Measurements from ENCODE around the gene UBE2L6. TPM values are rescaled to one million over a fixed set of nuclear protein-coding genes. Genes with fewer than 3 reads are reported as not detected.

UBE2L6 gene
- total and polyA plus RNA-seq, 2 donors (not counting 1 experiment from before 2014, with no cell fraction given), result 63.5 to 70.7 TPM

- intact Hi-C loops (cut with micrococcal nuclease), result no loop called here
- Histone ChIP-seq H2AFZ (ENCODE audit: insufficient read depth, low read depth, low read length, poor library complexity, severe bottlenecking) (no peak overlapping the region), H4K20me1 (ENCODE audit: control insufficient read depth, insufficient read depth, low read length, poor library complexity, severe bottlenecking) (no peaks in the 10 kb centered on the region), H3K27me3 (replicated peaks in 1 of 4; ENCODE audit: control extremely low read depth in 1 of 4, control insufficient read depth in 3 of 4, insufficient read depth in 4 of 4, low read length in 3 of 4) (peaks cover 0 to 13% (median 6%) of the 10 kb centered on the region in 4 experiments), H3K9me3 (ENCODE audit: control extremely low read depth in 1 of 3, control insufficient read depth in 2 of 3, insufficient read depth in 1 of 3, low read length in 2 of 3) (no peaks in the 10 kb centered on the region), H3K4me1 (ENCODE audit: control insufficient read depth in 2 of 2, insufficient read depth in 2 of 2, low read length in 2 of 2) (peaks cover 0 to 3% of the 10 kb centered on the region in 2 donors), H3K4me3 (ENCODE audit: control extremely low read depth in 1 of 5, extremely low read depth in 1 of 5, insufficient read depth in 1 of 5, low read depth in 2 of 5, low read length in 4 of 5) (no peak overlapping the region), H3K4me2 (replicated peaks; ENCODE audit: low read depth, low read length, poor library complexity, severe bottlenecking) (no peak overlapping the region), H3K79me2 (ENCODE audit: control insufficient read depth, insufficient read depth, low read length) (no peaks in the 10 kb centered on the region), H3K36me3 (replicated peaks in 1 of 2; ENCODE audit: control extremely low read depth in 1 of 2, control insufficient read depth in 1 of 2, extremely low read depth in 1 of 2, insufficient read depth in 2 of 2, low read length in 1 of 2) (no peaks in the 10 kb centered on the region), H3K27ac (ENCODE audit: low read length in 2 of 2) (no peak overlapping the region), H3K9ac (ENCODE audit: low read length) (no peak overlapping the region)
- ChIA-PET CTCF (no interaction called here), POLR2A (no interaction called here)
- peaks cover 2% of the 10 kb centered on the region for H3K4me1 Mint-ChIP-seq
- H3K27ac Mint-ChIP-seq, result no peak overlapping the region
- no peak overlapping the region for H3K4me3 Mint-ChIP-seq
- ATAC-seq (ENCODE audit: low read depth) (no peak), DNase-seq (no peak)
- WGBS (ENCODE audit: insufficient coverage), result 80% methylated on average over 1 of the region's 2 CpGs
- no peak for TF ChIP-seq CTCF (IDR thresholded peaks at IDR 0.05)
- TF ChIP-seq EZH2 (IDR thresholded peaks at IDR 0.05; ENCODE audit: borderline replicate concordance, insufficient read depth, low read depth, low read length, poor library complexity, severe bottlenecking), result no peak
- H3K27me3 Mint-ChIP-seq, result peaks cover 45% of the 10 kb centered on the region
- H3K9me3 Mint-ChIP-seq (ENCODE audit: insufficient read depth), result no peaks in the 10 kb centered on the region
Observed at GRCh38 chr11:57599381-57599780, 31.9 kb upstream of the UBE2L6 start.

- Histone ChIP-seq H2AFZ (ENCODE audit: insufficient read depth, low read depth, low read length, poor library complexity, severe bottlenecking) (no peak overlapping the region), H3K36me3 (replicated peaks in 1 of 2; ENCODE audit: control extremely low read depth in 1 of 2, control insufficient read depth in 1 of 2, extremely low read depth in 1 of 2, insufficient read depth in 2 of 2, low read length in 1 of 2) (no peaks in the 10 kb centered on the region), H3K4me3 (ENCODE audit: control extremely low read depth in 1 of 5, extremely low read depth in 1 of 5, insufficient read depth in 1 of 5, low read depth in 2 of 5, low read length in 4 of 5) (no peak overlapping the region), H3K4me1 (ENCODE audit: control insufficient read depth in 2 of 2, insufficient read depth in 2 of 2, low read length in 2 of 2) (peaks cover 0 to 3% of the 10 kb centered on the region in 2 donors), H4K20me1 (ENCODE audit: control insufficient read depth, insufficient read depth, low read length, poor library complexity, severe bottlenecking) (no peaks in the 10 kb centered on the region), H3K4me2 (replicated peaks; ENCODE audit: low read depth, low read length, poor library complexity, severe bottlenecking) (no peak overlapping the region), H3K79me2 (ENCODE audit: control insufficient read depth, insufficient read depth, low read length) (no peaks in the 10 kb centered on the region), H3K27me3 (replicated peaks in 1 of 4; ENCODE audit: control extremely low read depth in 1 of 4, control insufficient read depth in 3 of 4, insufficient read depth in 4 of 4, low read length in 3 of 4) (peaks cover 0 to 13% (median 6%) of the 10 kb centered on the region in 4 experiments), H3K9ac (ENCODE audit: low read length) (no peak overlapping the region), H3K27ac (ENCODE audit: low read length in 2 of 2) (no peak overlapping the region), H3K9me3 (ENCODE audit: control extremely low read depth in 1 of 3, control insufficient read depth in 2 of 3, insufficient read depth in 1 of 3, low read length in 2 of 3) (no peaks in the 10 kb centered on the region)
- ChIA-PET CTCF (interaction anchor here (1.0 to 1.1 kb wide), 2 partner anchors 8 to 201 kb away, joined by 3 read pairs; no protein-coding TSS in a partner anchor), POLR2A (no interaction called here)
- no peak overlapping the region for H3K27ac Mint-ChIP-seq
- peaks cover 2% of the 10 kb centered on the region for H3K4me1 Mint-ChIP-seq
- no peaks in the 10 kb centered on the region for H3K9me3 Mint-ChIP-seq (ENCODE audit: insufficient read depth)
- H3K4me3 Mint-ChIP-seq, result no peak overlapping the region
- DNase-seq (no peak), ATAC-seq (ENCODE audit: low read depth) (no peak)
- 72% methylated on average over 5 of the region's 5 CpGs for WGBS (ENCODE audit: insufficient coverage)
- peaks cover 50% of the 10 kb centered on the region for H3K27me3 Mint-ChIP-seq
- no peak for TF ChIP-seq EZH2 (IDR thresholded peaks at IDR 0.05; ENCODE audit: borderline replicate concordance, insufficient read depth, low read depth, low read length, poor library complexity, severe bottlenecking)
- TF ChIP-seq CTCF (IDR thresholded peaks at IDR 0.05), result no peak
- intact Hi-C loops (cut with micrococcal nuclease), result no loop called here
Observed at GRCh38 chr11:57598831-57599155, 31.3 kb upstream of the UBE2L6 start.

Data from B cell (primary cell).